Endometrium (tissue), 2 donors: Measurements from ENCODE around the gene ACTL6A.

Experiments
- FAIRE-seq: peaks from 2 replicates; lab custom pipeline; 2012; peaks lifted over from hg19 to GRCh38; lab: Jason Lieb, UNC
- donor health status: control.
- donor health status: control.

The ACTL6A gene

GRCh38 chr3:179591313-179591712, 28.6 kb downstream of the ACTL6A start:
- no peak for FAIRE-seq

- no peak for FAIRE-seq
These were observed 36.8 kb downstream of the ACTL6A start for GRCh38 chr3:179599531-179599930.

- FAIRE-seq, result no peak
These were observed 40.6 kb downstream of the ACTL6A start for GRCh38 chr3:179603321-179603720.

GRCh38 chr3:179603831-179604230, 41.1 kb downstream of the ACTL6A start:
- FAIRE-seq, result peak; percentile 15

- peak; percentile 90 for FAIRE-seq
These were observed 41.8 kb downstream of the ACTL6A start, which contains the start of the genes MRPL47 and NDUFB5 for GRCh38 chr3:179604321-179605078. Gene MRPL47 (minus strand): TSS chr3:179604638. CDS start chr3:179604624, 14 bp downstream. Gene NDUFB5 (plus strand): TSS chr3:179604794. CDS start chr3:179604816, 22 bp downstream.

GRCh38 chr3:179606534-179607085, 43.9 kb downstream of the ACTL6A start:
- FAIRE-seq, result no peak

GRCh38 chr3:179608931-179609720, 46.4 kb downstream of the ACTL6A start:
- no peak for FAIRE-seq

- no peak for FAIRE-seq
These were observed 47.3 kb downstream of the ACTL6A start for GRCh38 chr3:179610066-179610465.

GRCh38 chr3:179613807-179614206, 51.1 kb downstream of the ACTL6A start:
- FAIRE-seq, result no peak

GRCh38 chr3:179615458-179616173, 52.9 kb downstream of the ACTL6A start:
- FAIRE-seq, result no peak

- no peak for FAIRE-seq
These were observed 59.3 kb downstream of the ACTL6A start for GRCh38 chr3:179622023-179622422.

- FAIRE-seq, result no peak
These were observed 61.7 kb downstream of the ACTL6A start for GRCh38 chr3:179624451-179624850.

- no peak for FAIRE-seq
These were observed 68.2 kb downstream of the ACTL6A start for GRCh38 chr3:179630753-179631451.
